ENCODE results near the gene ZNF575.

DNA sequence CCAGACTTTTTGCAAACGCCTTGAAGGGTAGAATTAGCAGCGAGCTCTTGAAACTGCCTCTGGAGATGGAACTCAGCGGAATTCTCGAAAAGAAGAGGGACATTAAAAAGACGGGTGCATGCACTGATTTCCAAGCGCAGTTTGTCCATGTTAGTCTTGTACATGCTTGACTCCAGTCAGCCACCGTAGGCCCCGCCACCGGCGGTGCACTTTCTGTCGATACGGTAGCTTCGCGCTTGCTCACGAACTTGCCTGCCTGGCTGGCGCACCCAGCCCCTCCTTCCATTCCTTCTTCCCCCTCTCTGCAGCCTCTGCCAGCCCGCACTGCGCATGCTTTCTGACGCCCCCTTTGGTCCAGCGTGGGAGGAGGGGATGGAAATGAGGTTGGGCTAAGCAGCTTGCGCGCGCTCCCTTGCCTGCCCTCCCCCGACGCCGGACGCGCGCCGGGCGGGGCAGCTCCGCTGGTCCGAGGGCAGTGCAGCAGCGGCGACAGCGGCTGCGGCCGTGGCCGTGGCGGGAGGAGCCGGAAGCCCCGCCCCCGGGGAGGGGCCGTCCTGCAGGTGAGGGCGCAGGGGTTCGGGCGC is at the start of gene ZNF575:
- TF ChIP-seq GATA2 (IDR thresholded peaks at IDR 0.05; ENCODE audit: low read depth, low read length) (no peak), GATA3 (IDR thresholded peaks at IDR 0.05; ENCODE audit: low read depth, low read length) (no peak)
